K562 (cell line): Measurements from ENCODE around the gene HSPB7. TPM values are rescaled to one million over a fixed set of nuclear protein-coding genes. Genes with fewer than 3 reads are reported as not detected.

Experiments used
- ATAC-seq: fragments of 200-7000 bp; cut with Tn5 transposase; 3 replicates; pipeline ENCODE4 v1.9.1; 2020; ENCODE audit warnings: moderate library complexity
- BruUV-seq: library from RNA; stranded (reverse); fragments of 400-500 nt; replicated peaks from 2 replicates; lab custom pipeline; 2021; lab: Mats Ljungman, UMichigan
- CTCF ChIA-PET: fragments of 300-600 bp; formaldehyde crosslinking; extraction: SDS; loops from one replicate; lab custom pipeline; 2021; ENCODE audit warnings: low intra/inter-chr PET ratio; lab: Yijun Ruan, JAX
- POLR2A ChIA-PET: fragments of 300-600, 350-650 bp; sonication (Branson Sonifier 250); formaldehyde crosslinking; extraction: SDS; loops from one replicate; lab custom pipeline; 2021; ENCODE audit warnings: antibody characterized with exemption, inconsistent platforms; lab: Yijun Ruan, JAX
- DNase-seq, 4 experiments: peaks; one replicate each; pipeline versions ENCODE4 v3.0.0 to v3.0.0-alpha.2; 2011 to 2018; ENCODE audit warnings: low spot score in 3 of 4, mixed read lengths in 3 of 4; ENCODE audit errors: extremely low read depth in 1 of 4
- FAIRE-seq: peaks from 2 replicates; lab custom pipeline; 2011; peaks lifted over from hg19 to GRCh38; lab: Jason Lieb, UNC
- H2AFZ ChIP-seq: 2 replicates; pipeline ENCODE4 v1.6.0; 2011; ENCODE audit warnings: low read depth, low read length, control low read depth, inconsistent platforms
- H3K27ac ChIP-seq: fragments of 200-600 bp; 3 replicates; pipeline ENCODE4 v1.8.0; 2011; ENCODE audit warnings: low read depth, mild to moderate bottlenecking, control low read depth, inconsistent platforms, low read length, moderate library complexity, mixed read lengths; ENCODE audit errors: extremely low read depth
- H3K27me3 ChIP-seq, 2 experiments: fragments of 300-600 bp in 1 of 2; 2 replicates in 1 of 2; 3 replicates in 1 of 2; pipeline versions ENCODE4 v1.6.0 to v1.8.0; 2011; ENCODE audit warnings: inconsistent platforms in 2 of 2, low read length in 2 of 2, mild to moderate bottlenecking in 1 of 2, mixed read lengths in 1 of 2, moderate library complexity in 1 of 2; ENCODE audit not compliant: control insufficient read depth in 2 of 2, insufficient read depth in 2 of 2
- H3K36me3 ChIP-seq: fragments of 300-600 bp; 3 replicates; pipeline ENCODE4 v1.8.0; 2011; ENCODE audit warnings: mild to moderate bottlenecking, low read length, inconsistent platforms; ENCODE audit not compliant: control insufficient read depth, insufficient read depth
- H3K4me1 ChIP-seq, 2 experiments: fragments of 200-600 bp in 1 of 2; replicated peaks in 1 of 2; 2 replicates in 1 of 2; 3 replicates in 1 of 2; pipeline versions ENCODE4 v1.5.1 to v1.8.0; 2011; ENCODE audit warnings: inconsistent platforms in 2 of 2, low read length in 2 of 2, mild to moderate bottlenecking in 1 of 2, mixed read lengths in 1 of 2, moderate library complexity in 1 of 2; ENCODE audit not compliant: control insufficient read depth in 2 of 2, insufficient read depth in 2 of 2
- H3K4me2 ChIP-seq: 2 replicates; pipeline ENCODE4 v1.6.1; 2011; ENCODE audit warnings: low read length, control low read depth, inconsistent platforms, mixed read lengths; ENCODE audit not compliant: insufficient read depth
- H3K4me3 ChIP-seq: fragments of 200-600 bp; sonication (generic), shearing (Covaris generic); 2 replicates; pipeline ENCODE4 v1.5.1; 2016; ENCODE audit warnings: control low read depth, inconsistent platforms
- H3K79me2 ChIP-seq: fragments of 200-600 bp; 3 replicates; pipeline ENCODE4 v1.8.0; 2011; ENCODE audit warnings: low read length, inconsistent platforms; ENCODE audit not compliant: control insufficient read depth, insufficient read depth
- H3K9ac ChIP-seq, 2 experiments: 2 replicates each; pipeline versions ENCODE4 v1.6.0 to v1.6.1; 2011; ENCODE audit warnings: low read depth in 2 of 2, low read length in 2 of 2, control low read depth in 1 of 2, inconsistent platforms in 1 of 2, mild to moderate bottlenecking in 1 of 2, mixed read lengths in 1 of 2; ENCODE audit not compliant: insufficient read depth in 1 of 2
- H3K9me1 ChIP-seq: one replicate; pipeline ENCODE4 v1.6.0; 2011; ENCODE audit warnings: inconsistent platforms, mild to moderate bottlenecking, low read length, moderate library complexity; ENCODE audit not compliant: control insufficient read depth, insufficient read depth
- H3K9me3 ChIP-seq: replicated peaks from 2 replicates; pipeline ENCODE4 v1.5.1; 2011; ENCODE audit warnings: low read depth, low read length, inconsistent platforms; ENCODE audit not compliant: control insufficient read depth, insufficient read depth
- H4K20me1 ChIP-seq: replicated peaks from 2 replicates; pipeline ENCODE4 v1.6.1; 2011; ENCODE audit warnings: low read length, inconsistent platforms, mixed read lengths; ENCODE audit not compliant: control insufficient read depth, insufficient read depth
- ARID4B ChIP-seq: sonication (generic); formaldehyde crosslinking; IDR thresholded peaks from 2 replicates; pipeline ENCODE4 v1.8.0; 2022; ENCODE audit warnings: mild to moderate bottlenecking, missing genetic modification reagents
- CEBPG ChIP-seq, 3 experiments: fragments of 200-800 bp in 1 of 3; sonication (Bioruptor generic) in 1 of 3; sonication (generic) in 1 of 3; formaldehyde crosslinking in 1 of 3; IDR thresholded peaks in 2 of 3; conservative IDR thresholded peaks in 1 of 3; 2 replicates each; pipeline versions ENCODE4 v1.6.1 to v1.8.0; 2016 to 2022; ENCODE audit warnings: missing compliant biosample characterization in 2 of 3, missing genetic modification characterization in 2 of 3, mild to moderate bottlenecking in 1 of 3, missing genetic modification reagents in 1 of 3
- CTBP1 ChIP-seq: fragments of 450-650 bp; IDR thresholded peaks from 2 replicates; pipeline ENCODE4 v1.6.1; 2016; ENCODE audit warnings: borderline replicate concordance
- WGBS: fragments of 100-300 bp; shearing (Covaris generic); methylation state at CpG from one replicate; pipeline ENCODE4 v1.1.6; 2016; ENCODE audit warnings: low coverage, mixed read lengths; ENCODE audit not compliant: insufficient coverage; ENCODE audit errors: missing lambda C conversion rate; 5-methylcytosine and 5-hydroxymethylcytosine counted together
- in situ Hi-C: fragments of 300-500 bp; cut with MboI; formaldehyde crosslinking; loops from 4 replicates; pipeline ENCODE4 v1.15.0; 2018; ENCODE audit warnings: inconsistent platforms, mixed read lengths
- intact Hi-C: fragments of 100-400 bp; cut with micrococcal nuclease; formaldehyde crosslinking; loops from 2 replicates; pipeline ENCODE4 v1.14.2; 2022
- polyA plus RNA-seq, 8 experiments: library from polyadenylated mRNA; depleted of rRNA in 4 of 8; stranded (reverse) in 5 of 8; unstranded in 3 of 8; fragments of >200 nt; fragmentation: Nextera tagmentation in 2 of 8; fragmentation: Illumina TruSeq in 1 of 8; extraction: Ambion mirVana in 2 of 8; extraction: Trizol in 1 of 8; gene quantifications; 2 replicates each; pipeline versions ENCODE4 v1.2.1 to v1.2.3, GENCODE V29; 2011 to 2014; ENCODE audit warnings: inconsistent platforms in 1 of 8, missing spikeins in 1 of 8
- total RNA-seq, 7 experiments: library from RNA; depleted of rRNA in 6 of 7; stranded (reverse); fragments of >200 nt in 6 of 7; fragmentation: Illumina TruSeq in 2 of 7; extraction: Trizol in 2 of 7; gene quantifications; 2 replicates each; pipeline versions ENCODE4 v1.2.1 to v1.2.3, GENCODE V29; 2011 to 2021; ENCODE audit warnings: low replicate concordance in 1 of 7

HSPB7 gene
- total and polyA plus RNA-seq, 9 of the 15 experiments (the other 6 are each of a cell fraction or from before 2014, with no cell fraction given): 0.05 to 0.19 (median 0.07) TPM; not detected in 6

- no TSS peak for BruUV-seq
- no peak overlapping the region for H3K4me2 ChIP-seq
- no peaks in the 10 kb centered on the region for H3K36me3 ChIP-seq
- FAIRE-seq: no peak
- CTCF ChIA-PET: no interaction called here
- TF ChIP-seq CEBPG (CRISPR knock-in tag; IDR thresholded peaks at IDR 0.05) (no peak), CEBPG (tag; conservative IDR thresholded peaks at IDR 0.05 in 1 of 2, IDR thresholded peaks at IDR 0.05 in 1 of 2) (no peak), ARID4B (0 out of 2 replicates have a peak, but pooled peaks have one; percentile 34), CTBP1 (peak; percentile 51; the same call in 1 of the 2 replicates)
- TF ChIP-seq, all 486 proteins: peak for 2
- Histone ChIP-seq H3K9me3 (no peaks in the 10 kb centered on the region), H3K4me1 (peaks cover 0 to 17% of the 10 kb centered on the region in 2 experiments; a peak in 2 of 5 replicates), H3K9me1 (no peaks in the 10 kb centered on the region), H4K20me1 (peaks cover 10% of the 10 kb centered on the region; the same call in 1 of the 2 replicates), H2AFZ (no peak overlapping the region), H3K4me3 (no peak overlapping the region), H3K27ac (no peak overlapping the region), H3K27me3 (peaks cover 17 to 69% of the 10 kb centered on the region in 2 experiments), H3K79me2 (no peaks in the 10 kb centered on the region), H3K9ac (no peak overlapping the region)
- DNase-seq: no peak
- POLR2A ChIA-PET: interaction anchor here (0.5 to 1.0 kb wide), 5 partner anchors 8 to 329 kb away, joined by 3 to 4 read pairs (median 3); partner anchors contain the start of genes CLCNKB and FAM131C
- no peak for ATAC-seq
- 2% methylated on average over 13 of the region's 13 CpGs for WGBS
- in situ Hi-C loops (loop anchor here (10.0 kb wide), 1 partner anchor 50 kb away; the partner anchor contains the start of gene HSPB7), intact Hi-C loops (no loop called here)
Observed at GRCh38 chr1:16064536-16065268, 46.9 kb upstream of the HSPB7 start.
